GM19238 (cell line): Measurements from ENCODE around the gene MORN1.

Source experiments
- DNase-seq: peaks from one replicate; pipeline ENCODE4 v3.0.0; 2011; ENCODE audit warnings: low spot score; ENCODE audit not compliant: insufficient read length

Gene MORN1

DNA sequence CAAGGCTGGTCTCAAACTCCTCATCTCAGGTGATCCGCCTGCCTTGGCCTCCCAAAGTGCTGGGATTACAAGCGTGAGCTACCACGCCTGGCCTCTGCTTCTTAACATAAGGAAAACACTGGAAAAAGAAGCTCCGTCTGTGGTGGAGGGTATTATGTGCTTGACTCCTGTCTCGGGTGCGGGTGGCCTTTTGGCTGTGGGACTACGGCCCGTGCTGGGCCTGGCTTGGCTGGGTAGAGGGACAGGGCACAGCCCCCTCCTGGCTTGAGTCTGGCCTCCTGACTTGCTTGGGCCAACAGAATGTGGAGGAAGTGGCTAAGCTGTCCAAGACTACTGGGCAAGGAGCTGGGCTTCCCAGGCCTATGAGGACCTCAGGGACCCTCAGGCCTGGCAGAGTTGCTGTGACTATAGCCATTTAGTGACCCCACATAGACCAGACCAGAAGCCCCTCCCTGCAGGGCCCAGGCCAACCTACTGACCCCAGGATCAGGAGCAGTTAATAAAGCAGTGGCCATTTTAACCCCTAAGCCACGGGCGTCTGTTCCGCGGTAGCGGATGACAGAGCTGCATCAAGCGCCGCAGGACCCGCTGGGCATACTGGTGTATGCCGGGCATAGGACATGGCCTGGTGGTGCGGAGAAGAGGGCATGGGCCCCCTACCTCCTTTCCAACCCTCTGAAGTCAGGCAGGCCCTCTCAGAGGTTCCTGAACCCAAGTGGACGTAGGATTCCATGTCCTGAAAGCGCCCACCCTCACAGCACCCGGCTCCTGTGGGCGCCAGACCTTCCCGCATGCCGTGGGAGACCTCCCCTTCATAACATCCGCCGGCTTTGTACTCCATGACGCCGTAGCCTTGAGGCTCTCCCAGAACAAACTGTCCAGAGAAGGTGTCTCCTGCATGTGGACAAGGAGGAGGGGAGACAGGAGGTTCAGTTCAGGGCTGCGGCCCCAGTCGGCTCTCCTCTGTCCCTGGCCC lies 4.4 kb downstream of the MORN1 start:
- DNase-seq, result no peak

DNA sequence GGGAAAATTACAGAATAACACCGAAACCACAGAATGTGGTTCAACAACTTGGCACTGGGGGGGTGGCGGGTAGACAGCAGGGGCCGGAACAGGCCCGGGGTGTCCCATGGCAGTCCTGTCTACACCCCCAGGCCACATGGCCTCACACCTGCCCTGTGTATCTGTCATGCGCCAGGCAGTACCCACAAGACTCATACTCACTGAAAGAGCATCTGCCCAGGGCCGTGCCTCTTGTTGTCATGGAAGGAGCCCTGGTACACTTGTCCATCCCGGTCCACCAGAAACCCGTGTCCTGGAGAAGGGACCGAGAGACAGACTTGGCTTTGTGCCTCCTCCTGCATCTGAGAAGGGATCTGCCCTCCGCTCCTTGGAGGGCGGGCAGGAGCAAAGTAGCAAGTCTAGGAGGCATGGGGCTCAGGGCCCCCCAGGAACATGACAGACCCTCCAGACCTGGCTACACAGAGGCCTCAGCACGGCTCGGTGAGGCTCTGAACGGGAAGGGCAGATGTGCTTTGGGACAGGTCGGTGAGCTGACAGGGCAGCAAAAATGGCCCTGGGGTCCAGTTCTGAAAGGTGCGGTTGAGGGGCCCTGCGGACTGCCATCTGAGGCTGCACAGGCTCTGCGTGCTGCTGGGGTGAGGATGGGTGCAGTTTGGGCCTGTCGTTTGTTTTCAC lies 5.6 kb downstream of the MORN1 start:
- DNase-seq, result no peak

DNA sequence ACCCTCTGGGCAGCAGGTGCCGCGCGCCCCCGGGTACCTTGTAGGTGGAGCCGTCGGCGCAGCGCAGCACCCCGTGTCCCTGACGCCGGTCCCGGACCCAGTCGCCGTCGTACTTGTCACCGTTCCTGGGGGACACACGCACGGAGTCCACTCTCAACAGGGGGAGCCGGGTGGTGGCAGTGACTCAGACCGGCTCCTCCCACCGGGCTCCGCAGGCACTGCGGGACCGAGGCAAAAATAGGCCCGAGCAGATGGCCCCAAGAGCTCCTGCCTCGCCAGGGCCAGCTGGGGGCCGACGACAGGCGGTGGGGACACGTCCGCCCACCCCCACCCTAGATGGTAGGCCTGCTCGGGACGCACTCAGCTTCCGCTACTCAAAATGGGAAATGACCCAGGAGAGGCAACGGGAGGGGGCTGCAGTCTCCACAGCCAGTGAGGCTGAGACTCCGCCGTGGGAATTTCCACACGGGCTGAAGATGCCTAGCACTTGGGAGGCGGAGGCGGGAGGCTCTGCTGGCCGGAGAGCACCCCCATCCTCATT lies 6.3 kb downstream of the MORN1 start:
- DNase-seq, result no peak

DNA sequence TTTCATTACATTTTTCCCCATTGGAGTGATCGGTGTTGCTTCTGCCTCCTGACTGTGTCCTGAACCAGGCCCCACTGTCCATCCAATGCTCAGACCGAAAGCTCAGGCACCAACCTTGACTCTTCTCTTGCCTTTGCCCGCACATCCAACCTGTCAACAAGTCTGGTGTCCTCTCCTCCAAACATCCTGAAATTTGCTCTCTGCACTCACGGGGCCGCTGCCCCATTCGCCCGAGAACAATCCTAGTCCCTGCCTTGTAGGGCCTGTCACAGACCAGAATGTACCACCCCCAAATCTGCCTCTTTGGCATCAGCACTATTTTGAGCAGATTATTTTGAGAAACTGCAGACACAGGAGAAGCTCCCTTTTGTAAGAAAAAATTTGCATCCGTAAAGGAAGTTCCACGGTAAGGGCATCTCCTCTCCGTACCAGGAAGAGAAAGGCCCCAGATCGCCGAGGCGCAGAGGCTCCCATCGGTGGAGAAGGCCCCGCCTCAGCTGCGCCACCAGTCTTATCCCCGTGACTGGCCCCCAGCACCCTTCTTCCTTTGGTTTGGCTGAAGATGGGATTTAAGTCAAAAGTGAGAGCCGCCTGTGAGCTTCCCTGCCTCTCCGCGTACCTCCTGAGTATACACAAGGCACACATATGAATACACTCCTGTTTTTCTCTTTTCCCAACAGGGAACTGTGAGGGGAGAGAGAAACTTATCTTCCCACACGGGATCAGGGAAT lies 7.1 kb downstream of the MORN1 start:
- DNase-seq, result no peak

DNA sequence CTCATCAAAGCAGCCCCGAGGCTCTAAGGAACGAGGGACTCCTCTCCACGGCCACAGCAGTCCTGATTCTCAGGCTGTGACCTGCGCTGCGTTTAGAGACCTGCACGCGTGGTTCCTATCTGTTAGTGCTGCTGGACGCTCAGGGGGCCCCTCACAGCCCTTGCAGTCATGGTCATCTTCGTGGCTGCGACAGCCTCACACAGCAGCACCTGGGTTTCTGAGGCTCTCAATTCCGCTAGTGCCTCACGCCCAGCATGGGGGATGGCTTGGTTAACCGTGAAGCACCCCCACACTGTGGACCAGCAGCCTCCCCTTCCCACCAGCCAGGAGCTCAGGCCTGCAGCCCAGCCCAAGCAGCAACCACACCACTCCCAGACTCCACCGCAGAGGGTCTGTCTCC lies 7.8 kb downstream of the MORN1 start:
- DNase-seq, result no peak

DNA sequence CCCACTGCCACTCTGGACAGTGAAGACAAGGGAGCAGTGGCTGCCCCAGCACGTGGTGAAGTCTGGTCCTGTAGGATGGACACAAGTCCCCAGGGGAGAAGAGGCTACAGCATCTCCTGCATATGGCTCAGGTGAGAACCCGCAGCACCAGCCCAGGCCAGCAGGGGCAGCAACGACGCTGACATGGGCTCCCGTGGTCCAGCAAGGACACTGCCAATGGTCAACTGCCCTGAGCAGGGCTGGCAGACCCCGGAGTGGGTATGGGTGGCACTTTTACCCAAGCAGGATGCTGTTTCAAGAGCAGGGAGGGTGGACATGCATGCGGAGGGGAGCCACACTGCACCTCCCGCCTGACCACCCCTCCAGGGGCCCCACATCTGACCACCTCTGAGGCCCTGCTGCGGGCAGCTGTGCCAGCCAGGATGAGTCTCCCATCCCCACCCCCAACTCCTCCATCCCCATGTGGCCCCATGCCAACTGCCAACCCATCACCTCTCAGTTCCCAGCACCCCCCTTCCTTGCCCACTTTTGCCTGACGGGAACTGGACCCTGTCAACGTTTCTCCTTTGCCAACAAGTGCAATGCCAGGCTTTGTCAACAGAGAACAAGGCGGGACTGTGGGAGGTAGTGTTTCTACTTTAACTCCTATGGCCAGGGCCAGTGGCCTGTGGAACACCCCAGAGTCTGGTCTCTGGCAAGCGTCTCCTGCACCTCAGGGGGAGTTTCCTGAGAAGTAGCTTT lies 8.6 kb downstream of the MORN1 start:
- peak; percentile 52 for DNase-seq

DNA sequence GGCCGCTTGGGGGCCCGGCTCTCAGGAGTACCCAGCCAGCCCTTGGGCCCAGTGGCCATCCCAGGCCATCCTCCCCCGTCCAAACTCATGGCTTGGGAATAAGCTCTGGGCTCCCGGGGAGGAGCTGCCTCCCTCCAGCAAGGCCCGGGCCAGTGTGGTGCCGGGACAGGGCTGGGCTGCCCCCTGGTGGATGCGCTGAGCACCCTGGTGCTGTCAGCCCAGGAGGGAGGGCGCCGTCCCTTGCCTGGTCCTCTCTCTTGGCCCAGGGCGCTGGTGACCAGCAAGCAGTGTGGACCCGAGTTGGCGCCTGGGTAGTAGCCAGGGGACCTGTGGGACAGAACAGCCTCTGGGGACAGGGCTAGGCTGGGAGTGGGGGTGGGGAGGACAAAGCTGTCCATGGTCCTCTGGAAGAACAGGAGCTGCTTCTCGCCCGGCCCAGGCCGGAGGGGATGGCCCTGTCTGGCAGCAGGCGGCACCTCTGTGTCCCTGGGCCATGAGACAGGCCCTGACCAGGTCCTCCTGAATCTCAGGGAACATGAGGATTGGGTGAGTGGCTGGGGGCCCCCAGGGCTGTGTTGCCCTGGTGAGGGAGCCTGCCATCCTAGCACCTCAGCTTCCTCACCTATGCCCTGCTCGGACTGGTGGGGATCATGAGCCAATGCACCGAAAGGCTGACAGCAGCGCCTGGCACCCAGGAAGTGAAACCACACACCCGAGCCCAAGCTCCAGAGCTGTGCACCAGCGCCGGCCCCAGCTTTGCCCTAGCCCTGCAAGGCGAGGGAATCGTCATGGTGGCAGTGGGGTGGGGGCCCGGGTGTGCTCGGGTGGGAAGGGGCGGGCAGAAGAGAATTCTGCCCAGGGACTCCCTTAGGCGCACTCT lies 9.4 kb downstream of the MORN1 start:
- DNase-seq, result peak; percentile 94

DNA sequence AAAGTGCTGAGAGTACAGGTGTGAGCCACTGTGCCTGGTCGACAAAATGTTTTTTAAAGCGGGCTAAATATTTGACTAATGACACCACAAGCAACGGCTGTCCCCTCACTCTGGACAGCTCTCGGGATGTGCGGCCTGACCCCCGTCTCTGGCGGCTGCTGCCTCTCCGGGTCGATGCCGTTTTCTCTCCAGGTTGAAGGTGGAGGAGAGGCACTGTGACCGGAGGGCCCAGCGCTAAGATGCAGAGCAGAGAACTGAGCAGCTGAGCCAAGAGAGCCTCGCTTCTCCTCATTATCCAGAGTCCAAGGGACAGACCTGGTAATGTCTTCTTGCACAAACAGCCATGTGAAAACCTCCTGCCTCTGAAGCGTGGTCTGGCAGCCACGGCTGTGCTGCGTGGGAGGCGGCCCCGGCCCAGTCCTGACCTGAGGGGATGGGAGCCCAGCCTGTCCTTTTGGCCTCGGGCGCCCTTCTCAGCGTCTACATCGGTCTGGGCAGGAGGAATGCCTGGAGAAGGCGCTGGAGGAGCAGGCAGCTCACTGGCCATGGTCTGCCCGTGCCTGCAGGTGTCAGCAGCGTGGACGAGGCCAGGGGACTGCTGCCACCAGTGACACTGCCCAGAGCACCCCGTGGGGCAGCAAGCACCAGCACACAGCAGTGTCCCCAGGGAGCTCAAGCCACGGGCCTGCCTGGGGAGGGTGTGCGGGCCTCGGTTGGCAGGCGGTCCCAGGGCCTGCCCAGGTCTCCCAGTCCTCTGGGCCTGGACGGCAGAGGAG lies 10.3 kb downstream of the MORN1 start:
- DNase-seq, result no peak

DNA sequence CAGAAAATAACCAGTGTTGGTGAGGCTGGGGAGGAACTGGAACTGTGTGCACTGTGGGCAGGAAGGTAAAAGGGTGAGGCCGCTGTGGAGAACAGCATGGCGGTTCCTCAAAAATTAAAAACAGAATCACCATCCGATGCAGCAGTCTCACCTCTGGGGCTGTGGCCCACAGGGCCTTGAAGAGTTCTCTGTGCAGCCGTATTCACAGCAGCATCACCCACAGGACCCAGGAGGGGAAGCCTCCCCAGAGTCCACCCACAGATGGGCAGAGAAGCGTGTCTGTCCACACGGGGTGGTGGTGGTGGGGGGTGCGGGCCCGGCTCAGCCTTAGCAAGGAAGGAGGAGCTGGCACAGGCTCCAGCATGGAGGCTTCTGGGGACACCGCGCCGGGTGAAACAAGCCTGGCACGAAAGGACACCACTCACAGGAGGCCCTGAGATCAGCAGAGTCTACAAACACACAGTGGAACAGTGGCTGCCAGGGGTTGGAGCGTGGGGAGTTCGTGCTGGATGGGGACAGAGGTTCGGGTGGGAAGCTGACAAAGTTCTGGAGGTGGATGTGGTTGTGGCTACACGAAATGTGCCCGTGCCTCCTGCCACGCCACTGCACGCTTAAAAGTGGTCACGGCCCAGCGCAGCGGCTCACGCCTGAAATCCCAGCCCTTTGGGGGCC lies 11.5 kb downstream of the MORN1 start:
- DNase-seq, result no peak

DNA sequence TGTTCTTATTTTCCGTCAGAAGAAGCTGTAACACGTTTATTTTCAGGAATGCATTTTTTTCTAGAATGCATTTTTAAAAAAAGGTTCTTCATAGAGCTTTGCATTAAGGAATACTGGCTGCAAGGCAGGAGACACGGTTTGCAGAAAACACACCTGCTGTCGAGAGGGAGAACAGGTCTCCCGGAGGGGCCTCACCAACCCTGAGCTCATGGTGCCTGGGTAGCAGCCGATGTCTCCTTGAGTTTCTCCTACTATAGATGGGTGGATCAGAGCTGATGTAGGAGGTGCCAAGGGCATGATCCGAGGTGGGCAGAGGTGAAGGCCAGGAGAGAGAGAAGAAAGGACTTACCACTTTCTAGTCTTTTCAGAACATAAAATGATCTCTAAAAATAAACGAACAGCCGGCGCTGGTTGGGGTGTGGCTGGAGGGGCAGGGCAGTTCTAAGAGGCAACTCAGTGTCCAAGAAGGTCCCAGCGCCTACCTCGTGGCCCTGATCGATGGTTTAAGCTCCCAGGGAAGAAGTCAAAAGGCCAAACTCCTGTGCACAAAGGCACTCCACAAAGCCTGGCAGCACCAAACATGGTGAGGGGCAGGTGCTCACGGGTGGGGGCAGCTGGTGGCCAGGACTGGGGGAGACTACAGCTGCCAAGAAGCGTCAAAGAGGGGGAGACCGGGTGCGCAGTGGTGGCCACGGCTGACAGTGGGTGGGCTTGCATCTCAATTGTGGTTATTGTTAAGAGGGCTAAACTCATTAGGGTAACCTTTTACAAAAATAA lies 12.2 kb downstream of the MORN1 start:
- DNase-seq, result no peak

DNA sequence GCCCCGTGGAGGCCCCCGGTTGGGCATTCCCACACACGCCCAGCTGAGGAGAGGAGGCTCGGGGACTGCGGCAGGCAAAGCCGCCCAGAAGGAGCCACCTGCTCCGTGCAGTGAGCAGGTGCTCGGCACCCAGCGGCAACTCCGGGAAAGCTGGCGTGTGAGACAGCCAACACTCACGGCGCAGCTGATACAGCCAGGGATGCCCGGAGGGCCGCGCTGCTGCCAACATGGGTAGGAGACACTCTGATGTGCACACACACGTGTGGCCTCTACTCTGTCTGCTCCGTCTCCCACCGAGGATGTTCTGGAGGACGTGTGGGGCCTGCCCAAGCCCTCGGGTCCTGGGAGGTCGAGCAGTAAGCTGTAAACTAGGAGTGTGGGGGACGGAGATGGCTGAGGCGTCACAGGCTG lies 12.9 kb downstream of the MORN1 start:
- no peak for DNase-seq

DNA sequence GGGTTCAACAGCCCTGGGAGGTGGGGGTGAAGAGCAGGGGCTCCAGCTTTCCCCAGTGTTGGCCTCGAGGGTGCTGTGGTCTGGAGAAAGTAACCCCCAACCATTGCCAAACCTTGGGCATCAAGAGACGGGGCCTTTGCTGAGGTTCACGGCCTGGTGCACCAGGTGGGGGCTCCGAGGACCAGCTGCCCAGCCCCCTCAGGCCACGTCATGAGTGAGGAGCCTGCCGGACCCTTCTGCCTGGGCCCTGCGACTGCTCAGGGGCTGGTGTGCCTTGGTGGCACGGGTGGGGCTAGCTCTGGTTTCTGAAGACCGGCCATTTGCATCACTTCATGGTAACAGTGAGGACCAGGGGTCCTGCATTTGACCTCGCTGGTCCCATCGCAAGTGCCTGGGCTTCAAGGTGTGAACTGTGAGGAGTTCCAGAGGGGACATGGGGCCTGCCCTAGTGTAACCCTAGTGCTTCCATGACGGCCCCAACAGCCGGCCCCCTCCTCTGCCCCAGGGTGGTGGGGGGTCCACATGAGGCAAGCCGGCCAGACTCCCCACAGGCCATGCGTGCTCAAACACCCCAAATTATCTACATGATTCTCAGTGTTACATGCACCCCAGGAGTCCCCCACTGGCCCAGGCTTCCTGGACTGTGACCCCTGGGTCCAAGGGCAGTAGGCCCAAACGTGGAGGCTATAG lies 13.5 kb downstream of the MORN1 start:
- DNase-seq, result no peak

DNA sequence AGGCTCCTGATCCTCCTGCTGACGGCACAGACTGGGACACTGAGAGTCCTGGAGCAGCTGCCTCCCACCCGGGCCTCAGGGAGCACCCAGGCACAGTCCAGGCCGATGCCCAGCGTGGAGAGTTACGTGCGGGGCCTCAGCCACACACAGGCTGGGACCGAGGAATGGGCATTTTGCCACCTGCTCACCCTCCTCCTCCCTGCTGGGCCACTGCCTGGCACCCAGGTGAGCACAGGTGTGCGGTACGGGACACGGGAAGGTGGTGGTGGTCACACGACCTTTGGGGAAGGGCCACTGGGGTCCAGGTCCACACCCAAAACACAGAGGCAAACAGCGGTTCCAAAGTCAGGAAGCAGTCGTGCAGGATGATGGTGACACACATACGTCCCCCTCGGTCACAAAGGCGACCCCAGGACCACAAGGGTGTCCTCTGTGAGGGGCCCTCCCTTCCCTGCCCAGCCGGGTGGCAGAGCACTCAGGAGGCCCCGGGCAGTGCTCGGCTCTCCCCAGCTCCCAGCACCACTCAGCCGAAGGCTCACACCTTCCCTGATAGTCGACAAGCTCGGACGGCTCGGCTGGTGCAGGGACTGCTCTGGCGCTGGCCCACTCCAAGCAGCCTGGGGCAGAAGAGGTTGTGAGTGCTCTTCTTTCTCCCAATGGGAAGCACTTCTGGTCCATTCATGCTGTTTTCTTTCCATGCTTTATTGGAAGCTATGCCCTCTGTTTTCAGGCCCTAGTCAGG lies 14.3 kb downstream of the MORN1 start:
- no peak for DNase-seq

DNA sequence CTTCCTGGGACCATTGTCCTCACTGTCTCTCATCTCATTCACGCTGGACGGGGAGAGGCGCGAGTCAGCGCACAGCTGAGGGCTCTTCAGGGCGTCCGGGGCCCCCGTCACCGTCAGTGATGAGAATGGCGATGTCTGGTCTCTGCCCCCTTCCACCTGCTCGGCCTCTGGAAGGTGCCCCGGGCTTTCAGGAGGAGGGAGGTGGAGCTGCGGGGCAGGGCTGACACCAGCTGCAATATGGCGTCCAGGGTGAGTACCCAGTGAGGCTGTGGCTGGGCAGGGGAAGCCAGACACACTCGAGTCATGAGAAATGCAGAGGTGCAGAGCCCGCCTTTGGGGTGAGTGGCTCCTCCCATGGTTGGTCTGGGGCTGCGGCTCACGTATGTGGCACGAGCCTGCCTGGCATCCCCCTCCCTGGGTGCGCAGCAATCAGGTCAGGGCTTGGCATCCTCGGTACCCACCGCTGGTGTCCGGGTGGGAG lies 15.1 kb downstream of the MORN1 start:
- no peak for DNase-seq

DNA sequence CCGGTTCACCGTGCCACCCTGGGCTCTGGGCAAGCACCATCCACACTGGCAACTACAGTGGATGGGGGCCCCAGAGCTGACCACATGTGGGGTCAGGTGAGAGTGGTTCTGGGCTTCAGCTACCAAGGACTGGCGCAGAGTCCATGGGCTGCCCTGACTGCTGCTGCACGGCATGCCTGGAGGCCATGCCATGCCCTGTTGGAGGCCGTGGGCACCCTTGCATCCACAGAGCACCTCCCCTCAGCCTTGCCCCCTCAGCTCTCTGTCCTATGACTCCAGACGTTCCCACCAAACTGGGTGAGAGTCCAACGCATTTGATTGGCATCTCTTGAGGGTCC lies 15.5 kb downstream of the MORN1 start:
- DNase-seq, result no peak

DNA sequence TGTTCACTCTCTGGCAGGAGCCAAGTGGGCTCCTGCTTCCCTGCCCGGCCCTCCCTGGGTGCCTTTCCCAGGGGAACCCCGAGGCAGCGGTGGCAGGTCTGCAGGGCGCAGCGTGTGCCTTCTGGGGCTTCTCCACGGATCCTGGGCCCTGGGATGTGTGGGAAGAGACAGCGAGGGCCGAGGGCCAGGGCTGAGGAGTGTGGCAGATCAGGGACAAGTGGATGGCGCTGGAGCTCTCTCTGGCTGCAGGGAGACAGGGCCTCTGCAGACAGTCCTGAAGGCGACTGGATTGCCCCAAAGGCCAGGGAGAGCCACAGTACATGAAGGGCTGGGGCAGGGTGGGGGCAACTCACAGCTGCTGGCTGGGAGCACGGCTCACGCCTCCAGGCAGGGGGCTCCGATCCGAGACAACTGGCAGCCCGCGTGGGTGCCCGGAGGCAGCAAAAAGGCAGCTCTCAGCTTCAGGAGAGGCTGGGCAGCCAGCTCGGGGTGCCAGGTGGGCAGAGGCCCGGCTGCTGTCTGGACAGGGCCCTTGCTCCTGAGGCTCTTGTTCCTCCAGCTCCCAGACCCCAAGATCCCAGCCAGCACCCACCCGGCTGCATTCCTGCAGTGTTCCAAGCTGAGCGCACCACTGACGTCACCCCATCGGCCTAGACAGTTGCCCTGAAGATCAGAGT lies 16.0 kb downstream of the MORN1 start:
- DNase-seq, result no peak
